ENCODE data around the gene GABRR3. TPM values are rescaled to one million over a fixed set of nuclear protein-coding genes. Genes with fewer than 3 reads are reported as not detected.

Gene GABRR3
- total RNA-seq, 2 donors from 2014 or later: not detected

DNA sequence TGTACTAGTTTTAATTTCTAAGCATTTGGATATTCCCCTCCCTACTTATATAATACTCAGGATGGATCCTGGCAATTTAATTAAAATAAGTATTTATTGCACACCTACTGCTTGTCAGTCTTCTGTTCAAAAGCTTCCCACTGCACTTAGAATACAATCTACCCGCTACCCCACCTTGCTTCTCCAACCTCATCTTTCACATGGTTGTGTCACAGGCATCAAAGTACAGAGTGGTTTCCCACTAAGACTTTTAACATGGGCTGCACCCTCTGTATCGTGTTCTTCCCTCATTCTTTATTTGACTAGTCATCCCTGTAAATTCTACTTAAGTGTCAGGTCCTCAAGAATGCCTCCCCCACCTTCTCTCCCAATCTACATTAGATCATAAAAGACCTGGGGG lies 97.9 kb downstream of the GABRR3 start:
- Histone ChIP-seq H3K36me3 (peaks cover 6% of the 10 kb centered on the region), H3K9me3 (no peaks in the 10 kb centered on the region), H3K4me1 (ENCODE audit: control insufficient read depth in 1 of 2, low read depth in 2 of 2) (peaks cover 4 to 6% of the 10 kb centered on the region in 2 donors), H3K4me3 (no peak overlapping the region), H3K27ac (no peak overlapping the region), H3K27me3 (replicated peaks; ENCODE audit: insufficient read depth) (no peaks in the 10 kb centered on the region)
- no peak for ATAC-seq (ENCODE audit: insufficient number of reproducible peaks, low FRiP score, low read depth)
- no peak for DNase-seq (ENCODE audit: low spot score)
- TF ChIP-seq CTCF (IDR thresholded peaks at IDR 0.05): no peak

- peaks cover 4% of the 10 kb centered on the region in 2 donors for H3K4me1 ChIP-seq (ENCODE audit: control insufficient read depth in 1 of 2, low read depth in 2 of 2)
- DNase-seq (ENCODE audit: low spot score) (no peak), ATAC-seq (ENCODE audit: insufficient number of reproducible peaks, low FRiP score, low read depth) (no peak)
- H3K27me3 ChIP-seq (replicated peaks; ENCODE audit: insufficient read depth): no peaks in the 10 kb centered on the region
- no peak overlapping the region for H3K27ac ChIP-seq
- no peak overlapping the region for H3K4me3 ChIP-seq
- H3K36me3 ChIP-seq: peaks cover 6% of the 10 kb centered on the region
- no peaks in the 10 kb centered on the region for H3K9me3 ChIP-seq
- TF ChIP-seq CTCF (IDR thresholded peaks at IDR 0.05): no peak
Observed at GRCh38 chr3:97935842-97936241, 99.3 kb downstream of the GABRR3 start.

Other genes starting within 250 kb of the GABRR3 start
- gene CRYBG3, start 213.3 kb downstream of the GABRR3 start, total RNA-seq: 10 to 100 TPM; 13.4 to 29.2 TPM
- gene RIOX2, start 62.9 kb downstream of the GABRR3 start, total RNA-seq: 10 to 100 TPM; 14.2 to 24.8 TPM
- not detected for gene OR5AC2, start 51.9 kb upstream of the GABRR3 start, total RNA-seq
- not detected for gene OR5H1, start 95.4 kb upstream of the GABRR3 start, total RNA-seq
- not detected for gene OR5H14, start 112.2 kb upstream of the GABRR3 start, total RNA-seq
- not detected for gene OR5H15, start 131.4 kb upstream of the GABRR3 start, total RNA-seq
- not detected for gene OR5H6, start 228.9 kb upstream of the GABRR3 start, total RNA-seq
- not detected for gene OR5H2, start 247.2 kb upstream of the GABRR3 start, total RNA-seq

Measured in thoracic aorta (tissue), 2 donors.